GM19035 (cell line): Measurements from ENCODE around the gene MED19.
"Not testable (repeated sequence)": the region's sequence is repeated elsewhere in the genome, so short reads cannot be mapped to it uniquely, and the experiment has no call there.

ENCODE experiments used
- ATAC-seq: cut with Tn5 transposase; IDR thresholded peaks from one replicate; pipeline ENCODE4 v1.9.1; 2021; ENCODE audit not compliant: unreplicated experiment

MED19 gene

DNA sequence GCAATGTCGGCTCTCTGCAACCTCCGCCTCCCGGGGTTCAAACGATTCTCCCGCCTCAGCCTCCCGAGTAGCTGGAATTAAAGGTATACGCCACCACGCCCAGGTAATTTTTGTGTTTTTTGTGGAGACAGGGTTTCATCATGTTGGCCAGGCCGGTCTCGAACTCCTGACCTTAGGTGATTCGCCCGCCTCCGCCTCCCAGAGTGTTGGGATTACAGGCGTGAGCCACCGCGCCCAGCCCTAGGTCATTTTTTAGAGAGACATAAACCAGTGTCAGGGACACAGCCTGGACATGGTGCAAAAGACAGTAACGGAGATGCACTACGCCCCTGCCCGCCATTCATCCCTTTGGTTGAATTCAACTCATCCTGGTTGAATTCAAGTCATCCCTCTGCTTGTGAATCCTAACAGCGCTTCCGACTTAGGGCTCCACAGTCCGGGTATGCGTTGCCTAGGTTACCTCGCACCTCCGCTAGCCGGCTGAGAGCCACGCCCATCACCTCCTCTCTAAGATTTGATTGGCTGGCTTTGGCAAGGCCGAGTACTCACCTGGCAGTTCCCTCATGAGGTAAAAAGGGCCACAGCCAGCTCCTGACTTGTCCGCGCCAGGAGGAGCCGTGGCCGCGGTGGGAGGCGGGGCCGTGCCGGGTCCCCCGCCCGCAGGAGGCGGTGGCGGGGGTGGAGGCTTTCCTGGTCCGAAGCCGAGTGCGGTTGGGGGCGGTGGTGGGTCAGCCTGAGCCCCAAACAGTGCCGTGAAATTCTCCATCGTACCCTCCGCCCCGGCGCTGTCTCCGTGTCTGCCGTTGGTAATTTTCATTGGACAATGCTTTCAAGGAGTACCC is at the start of gene MED19:
Gene MED19, minus strand, starts transcription at position 802 of the 842 bp plus-strand sequence. Its CDS starts 36 bp downstream, at position 766.
- ATAC-seq: peak; percentile 41

- ATAC-seq: no peak
Measured at GRCh38 chr11:57758174-57758573, 46.2 kb upstream of the MED19 start.

GRCh38 chr11:57752954-57753353 is 40.9 kb upstream of the MED19 start:
- ATAC-seq: no peak

DNA sequence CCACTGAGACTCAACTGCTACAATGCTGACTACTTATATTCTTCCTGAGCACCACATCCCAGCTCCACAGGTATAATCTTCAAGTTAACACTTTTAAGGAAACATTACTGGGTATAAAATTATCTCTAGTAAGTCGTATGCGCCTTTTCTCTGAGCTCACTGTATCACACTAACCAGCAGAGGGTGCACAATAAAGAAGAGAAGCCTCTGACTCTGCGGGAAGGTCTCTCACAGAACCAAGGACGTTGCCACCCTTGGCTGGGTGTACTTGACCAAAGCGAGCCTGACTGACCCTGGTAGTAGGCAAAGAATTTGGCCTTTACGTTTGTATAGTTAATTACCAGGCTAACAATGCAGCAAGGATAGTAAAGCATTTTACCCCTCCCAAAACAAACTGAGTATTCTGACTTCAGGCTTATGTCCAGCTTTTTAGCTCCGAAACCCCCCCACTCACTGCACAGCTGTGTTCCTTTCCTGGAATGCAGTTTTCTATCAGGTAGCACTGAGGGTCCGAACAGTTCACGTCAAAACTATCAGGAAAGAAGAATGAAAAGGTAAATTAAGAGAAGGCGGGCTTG is 39.8 kb upstream of the MED19 start, which contains the start of gene BTBD18:
Gene BTBD18, minus strand, starts transcription at position 144 of the 578 bp plus-strand sequence. CDS start 631 bp downstream, outside the sequence.
- no peak for ATAC-seq

- no peak for ATAC-seq
Measured at GRCh38 chr11:57751176-57751575, 39.2 kb upstream of the MED19 start.

DNA sequence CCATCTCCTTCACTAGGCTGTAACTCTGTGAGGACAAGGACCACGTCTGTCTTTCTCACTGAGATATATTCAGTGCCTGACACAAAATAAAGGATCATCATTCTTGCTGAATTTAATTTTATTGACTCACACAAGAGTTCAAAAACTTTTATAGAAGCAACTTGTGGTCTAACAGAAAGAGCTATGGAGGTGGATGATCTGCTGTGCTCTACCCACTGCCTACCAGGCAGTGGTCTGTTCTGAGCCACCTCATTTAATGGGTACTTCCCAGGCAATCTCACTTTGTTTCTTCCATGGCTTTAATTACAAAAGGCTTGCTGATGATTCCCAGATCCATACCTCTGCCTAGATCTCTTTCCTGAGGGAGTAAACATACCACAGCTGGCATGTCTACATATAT is 34.9 kb upstream of the MED19 start:
- no peak for ATAC-seq

DNA sequence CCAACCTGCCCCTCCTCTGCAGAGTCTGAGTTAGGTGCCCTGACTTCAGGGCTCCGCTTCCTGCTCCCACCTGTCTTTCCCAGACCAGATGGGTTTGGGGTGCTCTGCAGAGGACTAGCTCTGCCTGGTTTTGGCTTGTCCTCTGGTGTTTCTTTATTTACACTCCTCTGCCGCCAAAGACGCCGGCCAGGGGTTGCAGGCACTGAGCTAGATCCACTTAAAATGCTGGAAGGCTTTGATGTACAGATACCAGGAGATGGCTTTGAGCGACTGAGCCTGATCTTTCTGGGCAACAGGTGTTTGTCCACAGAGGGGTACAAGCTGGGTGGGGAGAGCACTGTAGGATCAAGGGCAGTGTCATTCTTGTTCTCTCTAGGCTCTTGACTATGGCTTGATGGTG is 33.2 kb upstream of the MED19 start:
- no peak for ATAC-seq

GRCh38 chr11:57744357-57744756 is 32.3 kb upstream of the MED19 start:
- no peak for ATAC-seq

DNA sequence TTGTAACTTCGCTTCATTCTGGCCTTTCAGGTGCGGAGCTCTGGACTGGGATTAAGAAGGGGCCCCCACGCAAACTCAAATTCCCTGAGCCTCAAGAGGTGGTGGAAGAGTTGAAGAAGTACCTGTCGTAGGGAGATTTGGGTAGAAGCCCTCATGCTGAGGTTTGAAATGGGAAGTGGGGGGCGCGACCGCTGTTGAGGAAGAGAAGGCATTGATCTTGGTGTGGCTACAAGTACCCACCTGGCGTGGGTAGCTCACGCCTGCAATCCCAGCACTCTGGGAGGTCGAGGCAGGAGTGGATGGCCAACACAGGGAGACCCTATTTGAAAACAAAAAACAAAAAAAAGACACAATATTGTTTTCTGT is 30.1 kb upstream of the MED19 start:
- ATAC-seq: no peak

- ATAC-seq: peak; percentile 89
Measured at GRCh38 chr11:57741132-57742086, 29.4 kb upstream of the MED19 start, which contains the start of gene SELENOH. SELENOH (plus strand) TSS chr11:57741491; CDS start chr11:57741596, 105 bp downstream.

DNA sequence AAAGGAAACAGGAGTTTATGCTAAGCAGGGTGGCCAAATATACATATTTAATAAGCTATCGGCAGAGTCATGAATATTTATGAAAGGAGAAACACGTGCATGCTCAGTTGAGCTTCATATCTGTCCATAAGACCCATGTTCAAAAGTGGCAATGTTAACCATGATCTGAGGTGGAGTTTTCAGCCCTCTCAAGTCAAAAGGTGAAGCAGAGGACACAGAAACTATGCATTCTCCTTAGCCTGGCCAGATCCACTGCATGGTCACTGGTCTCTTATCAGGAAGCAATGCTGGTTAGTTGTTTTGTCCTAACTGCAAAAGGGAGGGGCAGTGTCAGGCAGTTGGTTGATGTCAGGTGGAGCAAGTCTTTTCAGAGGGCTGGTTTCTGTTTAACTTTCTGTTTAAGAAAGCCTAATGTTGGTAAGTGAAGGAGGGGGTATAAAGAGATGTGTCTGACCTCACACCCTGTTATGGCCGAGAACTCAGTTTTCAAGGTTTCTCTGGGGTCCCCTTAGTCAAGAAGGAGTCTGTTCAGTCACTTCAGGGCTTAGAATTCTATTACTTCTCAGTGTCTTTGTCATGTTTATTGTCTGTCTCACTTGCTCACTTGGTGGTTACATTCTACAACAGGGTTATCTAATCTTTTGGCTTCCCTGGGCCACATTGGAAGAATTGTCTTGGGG is 23.7 kb upstream of the MED19 start:
- no peak for ATAC-seq

DNA sequence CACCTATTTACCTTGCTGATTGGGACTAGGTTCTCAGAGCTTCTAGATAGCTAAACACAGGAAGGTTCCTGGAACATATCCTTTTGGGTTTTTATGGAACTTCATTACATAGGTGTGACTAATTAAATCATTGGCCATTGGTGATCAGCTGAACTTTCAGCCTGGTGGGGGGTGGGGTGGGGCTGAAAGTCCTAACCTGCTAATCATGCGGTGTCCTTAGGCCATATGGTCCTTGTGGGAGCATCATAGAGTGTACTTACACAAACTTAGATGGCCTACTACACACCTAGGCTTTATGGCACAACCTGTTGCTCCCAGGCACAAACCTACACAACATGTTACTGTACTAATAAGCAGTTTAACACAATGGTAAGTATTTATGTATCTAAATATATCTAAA is 20.6 kb upstream of the MED19 start:
- no peak for ATAC-seq

DNA sequence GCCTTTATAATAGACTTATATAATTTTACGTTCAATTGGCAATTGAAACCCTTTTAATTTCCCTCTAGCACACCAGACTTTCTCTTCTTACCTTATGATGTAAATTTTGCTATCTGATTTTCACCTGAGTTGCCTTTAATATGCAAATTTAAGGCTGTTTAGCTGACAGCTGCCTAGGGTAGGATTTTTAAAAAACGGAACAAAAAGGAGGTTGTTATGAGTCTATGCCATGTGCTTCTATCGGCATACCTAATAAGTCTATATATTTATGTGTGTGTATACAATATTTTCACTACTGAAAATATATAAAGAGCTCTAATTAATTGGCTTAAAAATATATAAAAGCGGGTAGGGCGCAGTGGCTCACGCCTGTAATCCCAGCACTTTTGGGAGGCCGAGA is 17.5 kb upstream of the MED19 start:
- no peak for ATAC-seq

GRCh38 chr11:57728829-57729228 is 16.8 kb upstream of the MED19 start:
- no peak for ATAC-seq

DNA sequence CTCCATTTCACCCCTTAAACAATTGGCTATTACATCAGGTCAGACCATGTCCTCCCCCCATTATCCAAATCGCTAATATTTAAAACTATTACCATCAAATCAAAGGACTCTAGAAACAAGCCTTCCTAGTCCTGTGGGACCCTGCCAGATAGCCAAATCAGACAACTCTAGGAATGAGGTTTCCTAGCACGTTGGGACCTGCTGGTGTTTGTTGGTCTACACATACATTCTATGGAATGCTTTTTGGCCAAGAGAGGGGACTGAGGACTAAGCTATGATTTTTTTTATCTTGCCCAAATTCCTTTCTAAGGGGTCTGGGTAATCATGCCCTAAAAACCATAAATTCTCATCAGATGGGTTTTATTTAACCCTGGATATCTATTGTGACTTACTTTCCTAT is 15.2 kb upstream of the MED19 start:
- no peak for ATAC-seq

- ATAC-seq: not testable (repeated sequence)
Measured at GRCh38 chr11:57716726-57717125, 4.7 kb upstream of the MED19 start.

DNA sequence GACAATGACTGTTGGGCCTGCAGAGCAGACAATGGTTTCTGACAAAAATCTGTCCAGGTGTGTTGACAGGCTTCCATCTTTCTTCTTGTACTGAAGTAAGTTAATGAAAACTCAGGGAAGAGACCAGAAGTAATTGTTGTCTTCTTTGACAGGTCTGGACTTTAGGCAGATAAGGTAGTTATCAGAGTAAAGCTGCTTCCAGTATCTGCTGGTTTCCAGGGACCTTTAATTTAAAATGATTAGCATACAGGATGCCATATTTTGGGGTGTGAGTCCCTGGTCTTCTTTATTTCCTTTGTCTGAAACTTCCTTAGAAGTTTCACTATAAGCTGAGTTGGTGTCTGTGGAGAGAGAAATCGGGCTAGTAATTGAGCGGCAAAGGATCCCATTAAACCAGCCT is 1.8 kb upstream of the MED19 start:
- ATAC-seq: no peak

GRCh38 chr11:57712256-57713150 is 488 bp upstream of the MED19 start, which contains the start of gene TMX2:
TMX2 (plus strand) TSS chr11:57712593; CDS start chr11:57712619, 26 bp downstream.
- peak; percentile 95 for ATAC-seq

DNA sequence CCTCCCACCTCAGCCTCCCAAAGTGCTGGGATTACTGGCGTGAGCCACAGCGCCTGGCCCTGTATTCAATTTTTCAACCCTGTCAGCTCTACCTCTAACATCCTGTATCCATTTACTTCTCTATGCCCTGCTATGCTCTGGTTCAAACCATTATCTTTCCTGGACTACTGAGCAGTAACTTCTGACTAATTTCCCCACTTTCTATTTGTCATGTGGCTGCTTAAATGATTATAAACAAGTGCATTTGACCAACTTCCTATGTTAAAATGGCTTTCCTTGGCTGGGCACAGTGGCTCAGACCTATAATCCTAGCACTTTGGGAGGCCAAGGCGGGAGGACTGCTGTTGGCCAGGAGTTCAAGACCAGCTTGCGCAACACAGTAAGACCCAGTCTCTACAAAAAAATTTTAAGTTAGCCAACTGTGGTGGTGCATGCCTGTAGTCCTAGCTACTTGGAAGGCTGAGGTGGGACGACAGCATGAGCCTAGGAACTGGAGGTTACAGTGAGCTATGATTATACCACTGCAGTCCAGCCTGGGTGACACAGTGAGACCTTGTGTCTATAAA is 2.1 kb downstream of the MED19 start:
- no peak for ATAC-seq
